ENCODE data around the gene MT1F.

MT1F gene

DNA sequence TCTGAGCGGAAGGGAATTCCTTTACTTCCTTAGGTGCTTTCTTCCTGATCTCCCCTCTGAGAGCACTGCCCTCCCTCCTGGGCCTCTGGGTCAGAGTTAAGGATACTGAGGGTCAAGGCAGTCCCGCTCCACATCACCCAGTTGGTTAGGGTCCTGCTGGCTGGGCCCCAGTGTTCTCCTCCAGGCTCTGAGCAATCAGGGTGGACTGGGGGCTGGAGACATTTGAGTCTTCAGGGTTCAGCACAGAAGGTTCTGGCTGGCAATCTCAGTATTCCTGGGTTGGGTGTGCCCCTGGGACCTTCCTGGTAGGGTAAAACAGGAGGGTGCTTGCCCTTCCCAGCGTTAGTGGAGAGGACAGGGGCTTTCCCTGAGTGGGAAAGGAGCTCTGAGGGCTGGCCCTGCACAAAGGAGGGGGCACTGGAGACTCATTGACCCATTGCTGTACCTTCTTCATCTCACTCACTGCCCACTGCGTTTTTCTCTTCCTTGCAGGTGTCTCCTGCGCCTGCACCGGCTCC lies 24.9 kb upstream of the MT1F start:
- Mint-ChIP-seq H3K4me1 (ENCODE audit: low read depth) (peaks cover 31% of the 10 kb centered on the region), H3K36me3 (ENCODE audit: low read depth) (no peaks in the 10 kb centered on the region), H3K27me3 (peaks cover 70% of the 10 kb centered on the region), H3K9me3 (no peaks in the 10 kb centered on the region), H3K27ac (no peak overlapping the region), H3K4me3 (peak overlapping the region; percentile 20)

DNA sequence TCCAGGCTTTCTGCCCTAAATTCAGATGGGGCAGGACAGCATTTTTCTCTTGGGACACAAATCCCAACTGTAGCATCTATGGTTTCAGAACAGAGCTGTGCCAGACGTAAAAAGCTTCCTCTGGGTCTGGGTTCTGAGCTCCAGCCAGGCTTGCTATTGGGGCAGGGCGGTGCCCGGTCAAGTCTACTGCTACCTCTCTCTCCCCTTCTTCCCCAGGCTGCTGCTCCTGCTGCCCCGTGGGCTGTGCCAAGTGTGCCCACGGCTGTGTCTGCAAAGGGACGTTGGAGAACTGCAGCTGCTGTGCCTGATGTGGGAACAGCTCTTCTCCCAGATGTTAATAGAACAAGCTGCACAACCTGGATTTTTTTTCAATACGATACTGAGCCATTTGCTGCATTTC lies 24.2 kb upstream of the MT1F start:
- Mint-ChIP-seq H3K36me3 (ENCODE audit: low read depth) (no peaks in the 10 kb centered on the region), H3K4me3 (no peak overlapping the region), H3K27ac (no peak overlapping the region), H3K4me1 (ENCODE audit: low read depth) (peaks cover 34% of the 10 kb centered on the region), H3K27me3 (peaks cover 74% of the 10 kb centered on the region), H3K9me3 (no peaks in the 10 kb centered on the region)

DNA sequence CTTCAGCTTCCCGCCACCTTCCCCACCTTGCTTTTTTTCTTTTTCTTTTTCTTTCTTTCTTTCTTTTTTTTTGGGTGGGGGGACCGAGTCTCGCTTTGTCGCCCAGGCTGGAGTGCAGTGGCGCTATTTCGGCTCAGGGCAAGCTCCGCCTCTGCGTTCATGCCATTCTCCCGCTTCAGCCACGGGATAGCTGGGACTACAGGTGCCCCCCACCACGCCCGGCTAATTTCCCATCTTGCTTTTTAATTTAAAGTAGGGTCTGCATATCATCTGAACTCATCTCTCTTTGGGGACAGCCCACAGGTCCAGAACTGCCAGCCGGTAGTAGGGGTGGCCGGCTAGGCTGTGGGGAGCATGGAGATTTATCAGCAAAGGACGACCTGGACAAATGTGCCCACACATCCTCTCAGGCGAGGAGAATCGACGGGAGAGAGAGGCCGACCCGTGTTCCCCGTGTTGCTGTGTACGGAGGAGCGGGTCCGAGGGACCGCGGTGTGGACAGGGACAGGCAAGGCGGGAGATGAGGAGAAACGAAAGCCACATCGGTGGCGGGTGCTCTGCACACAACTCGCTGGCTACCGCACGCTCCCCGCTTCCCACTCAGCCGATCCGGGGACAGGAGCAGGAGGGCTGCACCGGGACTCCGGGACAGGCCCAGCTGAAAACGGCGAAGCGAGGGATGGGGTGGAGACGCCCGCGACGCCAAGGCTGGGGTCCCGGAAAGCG lies 22.9 kb upstream of the MT1F start:
- Mint-ChIP-seq H3K4me1 (ENCODE audit: low read depth) (peaks cover 32% of the 10 kb centered on the region), H3K27me3 (peaks cover 87% of the 10 kb centered on the region), H3K27ac (no peak overlapping the region), H3K36me3 (ENCODE audit: low read depth) (no peaks in the 10 kb centered on the region), H3K9me3 (no peaks in the 10 kb centered on the region), H3K4me3 (peak overlapping the region; percentile 70)

DNA sequence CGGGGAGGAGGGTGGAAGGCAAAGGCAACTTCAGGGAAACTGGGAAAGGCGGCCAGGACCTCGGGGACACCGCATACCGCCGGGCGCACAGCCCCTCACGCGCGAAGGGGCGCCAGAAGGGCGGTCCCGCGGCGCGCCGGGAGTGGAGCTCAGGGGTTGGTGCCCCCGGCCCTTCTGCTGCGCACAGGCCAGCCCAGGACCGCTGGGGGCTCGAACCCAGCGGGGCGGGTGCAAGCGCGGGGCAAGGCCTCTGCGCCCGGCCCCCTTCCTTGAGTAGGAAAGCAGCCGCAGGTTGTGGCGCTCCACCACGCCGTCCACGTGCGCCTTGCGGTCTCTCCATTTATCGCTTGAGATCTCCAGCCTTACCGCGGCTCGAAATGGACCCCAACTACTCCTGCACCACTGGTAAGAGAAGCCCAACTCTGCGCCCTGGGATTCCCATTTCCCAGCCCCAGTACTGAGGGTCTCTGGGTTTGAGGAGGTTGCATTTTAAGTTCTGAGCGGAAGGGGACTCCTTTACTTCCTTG lies 22.3 kb upstream of the MT1F start:
- Mint-ChIP-seq H3K36me3 (ENCODE audit: low read depth) (no peaks in the 10 kb centered on the region), H3K4me1 (ENCODE audit: low read depth) (peaks cover 27% of the 10 kb centered on the region), H3K9me3 (no peaks in the 10 kb centered on the region), H3K4me3 (peak overlapping the region; percentile 43), H3K27me3 (peaks cover 89% of the 10 kb centered on the region), H3K27ac (no peak overlapping the region)

DNA sequence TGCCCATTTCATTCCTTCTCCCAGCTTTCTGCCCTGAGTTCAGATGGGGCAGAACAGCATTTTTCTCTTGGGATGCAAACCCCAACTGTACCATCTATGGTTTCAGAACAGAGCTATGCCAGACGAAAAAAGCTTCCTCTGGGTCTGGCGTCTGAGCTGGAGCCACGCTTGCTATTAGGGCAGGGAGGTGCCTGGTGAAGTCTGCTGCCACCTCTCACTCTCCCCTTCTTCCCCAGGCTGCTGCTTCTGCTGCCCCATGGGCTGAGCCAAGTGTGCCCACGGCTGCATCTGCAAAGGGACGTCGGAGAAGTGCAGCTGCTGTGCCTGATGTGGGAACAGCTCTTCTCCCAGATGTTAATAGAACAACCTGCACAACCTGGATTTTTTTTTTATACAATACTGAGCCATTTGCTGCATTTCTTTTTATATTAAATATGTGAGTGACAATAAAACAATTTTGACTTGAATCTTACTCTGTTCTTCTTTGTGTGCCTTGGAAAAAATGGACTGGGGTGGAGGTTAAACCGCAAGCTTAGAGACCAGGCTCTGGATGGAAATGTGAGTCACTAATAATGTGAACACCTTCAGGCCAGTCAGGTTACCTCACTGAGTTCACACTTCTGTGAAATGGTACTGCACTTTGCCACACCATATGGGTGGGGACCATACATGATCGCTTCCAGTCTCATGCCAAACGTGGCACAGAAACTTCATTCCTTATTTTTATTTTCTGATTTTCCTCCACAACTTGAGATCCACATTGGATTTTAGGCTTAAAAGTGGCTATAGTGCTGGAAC lies 20.9 kb upstream of the MT1F start:
- no peak overlapping the region for H3K4me3 Mint-ChIP-seq

DNA sequence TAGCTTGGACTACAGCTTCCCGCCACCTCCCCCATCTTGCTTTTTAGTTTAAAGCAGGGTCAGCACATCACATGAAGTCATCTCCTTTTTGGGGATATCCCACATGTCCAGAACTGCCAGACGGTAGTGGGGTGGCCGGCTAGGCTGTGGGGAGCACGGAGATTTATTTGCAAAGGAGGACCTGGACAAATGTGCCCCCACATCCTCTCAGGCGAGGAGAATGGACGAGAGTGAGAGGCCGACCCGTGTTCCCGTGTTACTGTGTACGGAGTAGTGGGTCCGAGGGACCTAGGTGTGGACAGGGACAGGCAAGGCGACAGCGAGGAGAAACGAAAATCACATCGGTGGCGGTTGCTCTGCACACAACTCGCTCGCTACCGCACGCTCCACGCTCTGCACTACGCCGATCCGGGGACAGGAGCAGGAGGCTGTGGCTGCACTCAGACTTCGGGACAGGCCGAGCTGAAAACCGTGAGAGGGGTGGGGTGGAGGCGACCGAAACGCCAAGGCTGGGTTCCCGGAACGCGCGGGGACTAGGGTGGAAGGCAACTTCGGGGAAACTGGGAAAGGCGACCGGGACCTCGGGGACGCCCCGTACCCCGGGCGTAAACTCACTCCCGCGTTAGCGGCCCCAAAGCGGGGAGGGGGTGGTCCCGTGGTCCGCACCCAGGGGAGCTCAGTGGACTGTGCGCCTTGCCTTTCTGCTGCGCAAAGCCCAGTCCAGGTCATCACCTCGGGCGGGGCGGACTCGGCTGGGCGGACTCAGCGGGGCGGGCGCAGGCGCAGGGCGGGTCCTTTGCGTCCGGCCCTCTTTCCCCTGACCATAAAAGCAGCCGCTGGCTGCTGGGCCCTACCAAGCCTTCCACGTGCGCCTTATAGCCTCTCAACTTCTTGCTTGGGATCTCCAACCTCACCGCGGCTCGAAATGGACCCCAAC lies 19.7 kb upstream of the MT1F start, which contains the start of gene MT1A:
MT1A (plus strand) TSS at position 853 of the 937 bp plus-strand sequence; CDS start at position 926, 73 bp downstream.
- no peaks in the 10 kb centered on the region for H3K9me3 Mint-ChIP-seq
- no peak within 1 kb of the TSS for H3K27ac Mint-ChIP-seq
- H3K27me3 Mint-ChIP-seq = peaks cover 86% of the 10 kb centered on the region
- H3K36me3 Mint-ChIP-seq (ENCODE audit: low read depth) = no peaks in the 10 kb centered on the region
- peak within 1 kb of the TSS; percentile 68 for H3K4me3 Mint-ChIP-seq
- peaks cover 25% of the 10 kb centered on the region for H3K4me1 Mint-ChIP-seq (ENCODE audit: low read depth)

More for the DNA sequence above, 20.9 kb upstream of the MT1F start:
- no peaks in the 10 kb centered on the region for H3K36me3 Mint-ChIP-seq (ENCODE audit: low read depth)
- H3K9me3 Mint-ChIP-seq = no peaks in the 10 kb centered on the region
- H3K27ac Mint-ChIP-seq = no peak overlapping the region
- H3K27me3 Mint-ChIP-seq = peaks cover 86% of the 10 kb centered on the region
- H3K4me1 Mint-ChIP-seq (ENCODE audit: low read depth) = peaks cover 23% of the 10 kb centered on the region

DNA sequence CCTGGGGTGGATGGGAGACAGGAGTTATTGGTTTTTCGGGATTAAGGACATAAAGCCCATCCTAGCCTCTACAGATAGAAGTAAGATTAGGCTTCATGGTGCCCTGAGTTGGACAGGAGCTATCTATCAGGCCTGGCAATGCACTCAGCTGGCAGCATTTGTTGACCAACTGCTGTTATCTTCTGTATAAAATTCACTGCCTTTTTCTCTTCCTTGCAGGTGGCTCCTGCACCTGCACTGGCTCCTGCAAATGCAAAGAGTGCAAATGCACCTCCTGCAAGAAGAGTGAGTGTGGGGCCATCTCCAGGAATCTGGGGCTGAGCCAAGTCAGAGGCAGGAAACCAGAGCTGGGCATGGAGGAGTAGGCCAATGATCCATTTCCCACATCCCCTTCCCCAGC lies 18.7 kb upstream of the MT1F start:
- Mint-ChIP-seq H3K36me3 (ENCODE audit: low read depth) (no peaks in the 10 kb centered on the region), H3K27me3 (peaks cover 76% of the 10 kb centered on the region), H3K9me3 (no peaks in the 10 kb centered on the region), H3K4me3 (no peak overlapping the region), H3K27ac (no peak overlapping the region), H3K4me1 (ENCODE audit: low read depth) (peaks cover 34% of the 10 kb centered on the region)

DNA sequence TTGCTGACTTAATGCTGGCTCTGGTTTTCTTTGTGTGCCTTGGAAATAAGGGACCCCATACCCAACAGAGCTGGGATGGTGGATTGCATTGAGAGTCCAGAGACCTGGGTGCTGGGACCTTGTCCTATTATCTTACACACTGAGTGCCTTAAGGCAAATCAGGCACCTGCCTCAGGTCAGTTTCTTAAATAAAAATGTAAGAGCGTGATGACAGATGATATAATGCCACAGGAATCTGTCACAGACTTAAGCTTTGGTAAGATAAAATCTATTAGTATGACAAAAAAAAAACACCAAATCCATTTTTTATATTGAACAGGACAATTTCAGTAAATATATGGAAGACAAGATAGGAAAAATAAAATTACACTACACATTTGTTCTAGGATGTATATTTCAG lies 17.7 kb upstream of the MT1F start:
- Mint-ChIP-seq H3K4me3 (no peak overlapping the region), H3K9me3 (no peaks in the 10 kb centered on the region), H3K27me3 (peaks cover 66% of the 10 kb centered on the region), H3K4me1 (ENCODE audit: low read depth) (peaks cover 32% of the 10 kb centered on the region), H3K27ac (no peak overlapping the region), H3K36me3 (ENCODE audit: low read depth) (no peaks in the 10 kb centered on the region)

DNA sequence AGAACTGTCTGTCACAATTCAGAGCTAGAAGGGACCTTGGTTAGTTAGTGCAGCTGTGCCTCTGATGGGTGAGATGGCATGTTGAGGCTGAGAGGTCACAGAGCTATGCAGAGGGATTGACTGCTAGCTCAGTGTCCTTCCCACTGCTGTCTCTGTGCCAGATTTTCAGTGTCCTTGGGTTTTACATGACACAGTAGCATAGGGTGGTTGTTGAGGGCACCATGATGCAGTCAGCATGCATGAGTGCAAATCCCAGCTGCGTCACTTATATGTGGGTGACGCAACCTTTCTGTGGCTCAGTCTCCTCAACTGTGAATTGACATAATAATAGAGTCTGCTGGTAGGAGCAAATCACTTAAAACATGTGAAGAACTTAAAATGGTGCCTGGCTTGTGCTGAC lies 16.6 kb upstream of the MT1F start:
- Mint-ChIP-seq H3K27me3 (peaks cover 61% of the 10 kb centered on the region), H3K36me3 (ENCODE audit: low read depth) (no peaks in the 10 kb centered on the region), H3K4me1 (ENCODE audit: low read depth) (peaks cover 26% of the 10 kb centered on the region), H3K4me3 (no peak overlapping the region), H3K9me3 (no peaks in the 10 kb centered on the region), H3K27ac (no peak overlapping the region)

DNA sequence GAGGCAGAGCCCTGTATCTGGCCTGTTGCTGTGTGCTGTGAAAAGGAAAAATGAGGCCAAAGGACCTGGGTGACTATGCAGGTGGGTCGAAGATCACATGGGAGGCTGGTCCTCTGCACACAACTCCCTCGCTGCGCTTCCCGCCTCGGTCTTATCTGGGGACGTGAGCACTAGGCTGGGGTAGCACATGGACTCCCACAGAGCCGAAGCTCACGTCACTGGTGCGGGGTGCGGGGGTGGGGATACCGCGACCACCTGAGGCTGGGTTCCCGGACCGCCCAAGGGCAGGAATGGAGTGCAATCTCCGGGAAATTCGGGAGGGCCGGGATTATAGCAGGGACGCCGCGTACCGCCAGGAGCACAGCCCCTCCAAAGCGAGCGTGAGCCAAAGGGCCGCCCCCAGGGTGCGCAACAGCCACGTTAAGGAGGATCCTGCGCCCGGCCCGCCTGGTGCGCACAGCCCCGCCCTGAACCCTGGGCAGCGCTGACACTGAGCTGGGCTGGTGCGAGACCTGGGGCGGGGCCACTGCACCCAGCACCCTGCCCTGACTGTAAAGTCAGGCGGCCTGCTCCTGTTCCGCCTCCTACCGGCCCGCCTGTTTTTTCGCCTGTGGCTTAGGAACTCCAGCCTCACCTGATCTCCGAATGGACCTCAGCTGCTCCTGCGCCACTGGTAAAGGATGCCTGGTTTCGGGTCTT lies 14.5 kb upstream of the MT1F start:
- no peak overlapping the region for H3K27ac Mint-ChIP-seq
- H3K4me3 Mint-ChIP-seq = peak overlapping the region; percentile 58
- H3K36me3 Mint-ChIP-seq (ENCODE audit: low read depth) = no peaks in the 10 kb centered on the region
- peaks cover 50% of the 10 kb centered on the region for H3K27me3 Mint-ChIP-seq
- no peaks in the 10 kb centered on the region for H3K9me3 Mint-ChIP-seq
- H3K4me1 Mint-ChIP-seq (ENCODE audit: low read depth) = peaks cover 19% of the 10 kb centered on the region

DNA sequence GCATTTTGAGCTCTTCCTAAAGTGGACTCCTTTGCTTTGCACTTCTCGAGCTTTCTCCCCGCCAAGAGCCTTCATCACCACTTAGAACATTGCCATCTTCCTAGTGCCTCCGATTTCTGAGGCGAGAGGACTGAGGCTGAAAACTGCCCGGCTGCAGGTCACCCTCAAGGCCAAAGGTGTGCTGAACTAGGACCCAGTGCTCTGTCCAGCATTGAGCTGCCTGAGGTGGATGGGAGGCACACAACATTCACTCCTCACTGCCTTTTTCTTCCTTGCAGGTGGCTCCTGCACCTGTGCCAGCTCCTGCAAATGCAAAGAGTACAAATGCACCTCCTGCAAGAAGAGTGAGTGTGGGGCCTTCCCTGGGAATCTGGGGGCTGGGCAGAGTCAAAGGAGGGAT lies 13.9 kb upstream of the MT1F start:
- Mint-ChIP-seq H3K27ac (no peak overlapping the region), H3K4me3 (peak overlapping the region; percentile 58), H3K36me3 (ENCODE audit: low read depth) (no peaks in the 10 kb centered on the region), H3K4me1 (ENCODE audit: low read depth) (peaks cover 19% of the 10 kb centered on the region), H3K27me3 (peaks cover 50% of the 10 kb centered on the region), H3K9me3 (no peaks in the 10 kb centered on the region)

DNA sequence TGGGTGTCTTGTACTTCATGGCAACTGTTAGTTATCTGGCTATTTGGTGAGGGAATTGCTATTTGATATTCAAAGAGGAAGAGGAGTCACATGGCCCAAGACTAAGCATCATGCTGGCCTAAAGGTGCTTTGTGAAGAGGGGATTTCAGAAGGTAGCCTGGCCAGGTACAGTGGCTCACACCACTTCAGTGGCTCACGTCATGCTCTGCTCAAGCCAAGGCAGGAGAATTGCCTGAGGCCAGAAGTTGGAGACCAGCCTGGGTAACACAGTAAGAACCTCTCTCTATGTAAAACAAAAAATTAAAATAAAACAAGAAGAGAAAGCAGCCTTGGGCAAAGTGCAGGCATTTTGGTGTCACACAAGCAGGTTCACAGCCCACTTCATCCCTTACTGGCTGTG lies 12.4 kb upstream of the MT1F start:
- Mint-ChIP-seq H3K27ac (no peak overlapping the region), H3K4me1 (ENCODE audit: low read depth) (peaks cover 19% of the 10 kb centered on the region), H3K9me3 (no peaks in the 10 kb centered on the region), H3K4me3 (no peak overlapping the region), H3K27me3 (peaks cover 43% of the 10 kb centered on the region), H3K36me3 (ENCODE audit: low read depth) (no peaks in the 10 kb centered on the region)

DNA sequence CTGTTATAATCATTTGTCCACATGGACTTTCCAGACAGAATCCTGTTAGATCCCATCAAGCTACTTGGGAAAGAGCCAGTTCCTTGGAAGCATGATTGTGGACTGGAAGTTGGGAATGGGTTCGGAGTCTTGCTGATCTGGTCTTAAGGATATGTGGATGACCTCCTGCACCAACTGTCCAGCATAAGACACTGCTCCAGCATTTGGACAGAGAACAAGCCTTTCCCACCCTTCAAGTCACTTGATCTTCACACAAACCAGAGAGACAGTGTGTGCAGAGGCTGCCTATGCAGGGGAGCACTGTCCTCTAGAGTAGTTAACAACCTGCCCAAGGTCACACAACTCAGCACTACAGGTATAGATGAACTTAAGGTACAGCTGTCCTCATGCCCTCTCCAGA lies 11.9 kb upstream of the MT1F start:
- Mint-ChIP-seq H3K4me3 (no peak overlapping the region), H3K36me3 (ENCODE audit: low read depth) (no peaks in the 10 kb centered on the region), H3K27me3 (peaks cover 38% of the 10 kb centered on the region), H3K27ac (no peak overlapping the region), H3K9me3 (no peaks in the 10 kb centered on the region), H3K4me1 (ENCODE audit: low read depth) (peaks cover 19% of the 10 kb centered on the region)
